ENCODE results near the gene SCGB2B2. TPM values are rescaled to one million over a fixed set of nuclear protein-coding genes. Genes with fewer than 3 reads are reported as not detected.
"Not testable (repeated sequence)": the region's sequence is repeated elsewhere in the genome, so short reads cannot be mapped to it uniquely, and the experiment has no call there.

The SCGB2B2 gene
- polyA plus RNA-seq, 3 donors, result 0.05 TPM; not detected in 2

- no peak overlapping the region for H3K9ac ChIP-seq (ENCODE audit: insufficient read depth, low read length, poor library complexity, severe bottlenecking)
- no peak overlapping the region for H3K27ac Mint-ChIP-seq
Measured at GRCh38 chr19:34686455-34686854, 9.5 kb upstream of the SCGB2B2 start.

DNA sequence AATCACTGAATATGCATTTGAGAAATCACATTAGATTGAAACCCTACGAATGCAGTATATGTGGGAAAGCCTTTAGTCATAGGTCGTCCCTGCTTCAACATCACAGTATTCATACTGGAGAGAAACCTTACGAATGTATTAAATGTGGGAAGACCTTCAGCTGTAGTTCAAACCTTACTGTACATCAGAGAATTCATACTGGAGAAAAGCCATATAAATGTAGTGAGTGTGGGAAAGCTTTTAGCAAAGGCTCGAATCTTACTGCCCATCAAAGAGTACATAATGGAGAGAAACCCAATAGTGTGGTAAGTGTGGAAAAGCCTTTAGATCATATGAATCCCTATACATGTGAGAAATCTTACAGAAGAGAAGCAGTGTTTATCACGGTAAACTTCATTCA is 8.3 kb upstream of the SCGB2B2 start:
- DNase-seq; H3K4me2 ChIP-seq (replicated peaks; ENCODE audit: extremely low read depth, low read length, poor library complexity, severe bottlenecking); H2AFZ ChIP-seq (ENCODE audit: insufficient read depth, low read depth, low read length, poor library complexity, severe bottlenecking); H3K4me1 ChIP-seq (ENCODE audit: control insufficient read depth in 1 of 2, insufficient read depth in 2 of 2, low read length in 2 of 2); H4K20me1 ChIP-seq (ENCODE audit: insufficient read depth, low read length); H3K9ac ChIP-seq (ENCODE audit: insufficient read depth, low read length, poor library complexity, severe bottlenecking); H3K27me3 Mint-ChIP-seq (ENCODE audit: low read depth in 3 of 3); H3K79me2 ChIP-seq (ENCODE audit: insufficient read depth, low read length); H3K27ac ChIP-seq (ENCODE audit: low read depth in 1 of 2, low read length in 2 of 2); intact Hi-C loops (cut with micrococcal nuclease); H3K4me1 Mint-ChIP-seq; H3K27me3 ChIP-seq (ENCODE audit: control insufficient read depth in 2 of 2, insufficient read depth in 2 of 2, low read length in 2 of 2); H3K4me3 Mint-ChIP-seq; H3K27ac Mint-ChIP-seq: not testable (repeated sequence)
- H3K36me3 ChIP-seq (replicated peaks in 1 of 2; ENCODE audit: control insufficient read depth in 1 of 2, insufficient read depth in 2 of 2, low read length in 2 of 2), result peaks cover 19 to 44% of the 10 kb centered on the region in 2 donors
- H3K9me3 Mint-ChIP-seq, result peaks cover 35 to 86% (median 80%) of the 10 kb centered on the region in 7 donors
- peak overlapping the region in 1 of 3 experiments; percentile 14 for H3K4me3 ChIP-seq (replicated peaks in 1 of 3; ENCODE audit: low read depth in 2 of 3, low read length in 3 of 3)
- H3K36me3 Mint-ChIP-seq, result peaks cover 33 to 39% of the 10 kb centered on the region in 2 donors
- H3K9me3 ChIP-seq (replicated peaks in 1 of 2; ENCODE audit: control insufficient read depth in 1 of 2, insufficient read depth in 1 of 2, low read length in 2 of 2), result peaks cover 34 to 81% of the 10 kb centered on the region in 2 donors
- no CpG with 5 or more reads among the region's 5 CpGs for WGBS (ENCODE audit: insufficient coverage)

More at GRCh38 chr19:34686455-34686854, 9.5 kb upstream of the SCGB2B2 start:
- H4K20me1 ChIP-seq (ENCODE audit: insufficient read depth, low read length), result no peaks in the 10 kb centered on the region
- H3K4me3 Mint-ChIP-seq, result no peak overlapping the region
- H3K36me3 ChIP-seq (replicated peaks in 1 of 2; ENCODE audit: control insufficient read depth in 1 of 2, insufficient read depth in 2 of 2, low read length in 2 of 2), result peaks cover 16 to 33% of the 10 kb centered on the region in 2 donors
- TF ChIP-seq, protein P1, sequence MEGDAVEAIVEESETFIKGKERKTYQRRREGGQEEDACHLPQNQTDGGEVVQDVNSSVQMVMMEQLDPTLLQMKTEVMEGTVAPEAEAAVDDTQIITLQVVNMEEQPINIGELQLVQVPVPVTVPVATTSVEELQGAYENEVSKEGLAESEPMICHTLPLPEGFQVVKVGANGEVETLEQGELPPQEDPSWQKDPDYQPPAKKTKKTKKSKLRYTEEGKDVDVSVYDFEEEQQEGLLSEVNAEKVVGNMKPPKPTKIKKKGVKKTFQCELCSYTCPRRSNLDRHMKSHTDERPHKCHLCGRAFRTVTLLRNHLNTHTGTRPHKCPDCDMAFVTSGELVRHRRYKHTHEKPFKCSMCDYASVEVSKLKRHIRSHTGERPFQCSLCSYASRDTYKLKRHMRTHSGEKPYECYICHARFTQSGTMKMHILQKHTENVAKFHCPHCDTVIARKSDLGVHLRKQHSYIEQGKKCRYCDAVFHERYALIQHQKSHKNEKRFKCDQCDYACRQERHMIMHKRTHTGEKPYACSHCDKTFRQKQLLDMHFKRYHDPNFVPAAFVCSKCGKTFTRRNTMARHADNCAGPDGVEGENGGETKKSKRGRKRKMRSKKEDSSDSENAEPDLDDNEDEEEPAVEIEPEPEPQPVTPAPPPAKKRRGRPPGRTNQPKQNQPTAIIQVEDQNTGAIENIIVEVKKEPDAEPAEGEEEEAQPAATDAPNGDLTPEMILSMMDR (IDR thresholded peaks at IDR 0.05), result no peak
- H3K4me1 Mint-ChIP-seq, result no peaks in the 10 kb centered on the region
- H3K79me2 ChIP-seq (ENCODE audit: insufficient read depth, low read length), result no peaks in the 10 kb centered on the region
- H3K27me3 Mint-ChIP-seq (ENCODE audit: low read depth in 3 of 3), result peaks cover 1 to 3% (median 3%) of the 10 kb centered on the region in 3 donors
- no peak overlapping the region for H3K27ac ChIP-seq (ENCODE audit: low read depth in 1 of 2, low read length in 2 of 2)
- H3K9me3 ChIP-seq (replicated peaks in 1 of 2; ENCODE audit: control insufficient read depth in 1 of 2, insufficient read depth in 1 of 2, low read length in 2 of 2), result peaks cover 31 to 72% of the 10 kb centered on the region in 2 donors
- no peak overlapping the region for H3K4me3 ChIP-seq (replicated peaks in 1 of 3; ENCODE audit: low read depth in 2 of 3, low read length in 3 of 3)
- no peak overlapping the region for H3K4me2 ChIP-seq (replicated peaks; ENCODE audit: extremely low read depth, low read length, poor library complexity, severe bottlenecking)
- H2AFZ ChIP-seq (ENCODE audit: insufficient read depth, low read depth, low read length, poor library complexity, severe bottlenecking), result no peak overlapping the region
- intact Hi-C loops (cut with micrococcal nuclease), result no loop called here
- no peak for DNase-seq
- H3K4me1 ChIP-seq (ENCODE audit: control insufficient read depth in 1 of 2, insufficient read depth in 2 of 2, low read length in 2 of 2), result no peaks in the 10 kb centered on the region
- H3K9me3 Mint-ChIP-seq, result peaks cover 33 to 82% (median 74%) of the 10 kb centered on the region in 7 donors
- H3K27me3 ChIP-seq (ENCODE audit: control insufficient read depth in 2 of 2, insufficient read depth in 2 of 2, low read length in 2 of 2), result no peaks in the 10 kb centered on the region
- H3K36me3 Mint-ChIP-seq, result peaks cover 24 to 27% of the 10 kb centered on the region in 2 donors
- WGBS (ENCODE audit: insufficient coverage), result 90% methylated on average over 2 of the region's 5 CpGs
